GM18870 (cell line): ENCODE data around the gene CDC42EP1.
"Not testable (repeated sequence)": the region's sequence is repeated elsewhere in the genome, so short reads cannot be mapped to it uniquely, and the experiment has no call there.

ENCODE experiments used
- ATAC-seq: cut with Tn5 transposase; IDR thresholded peaks from one replicate; pipeline ENCODE4 v1.9.1; 2021; ENCODE audit warnings: moderate library complexity; ENCODE audit not compliant: unreplicated experiment

CDC42EP1 gene

DNA sequence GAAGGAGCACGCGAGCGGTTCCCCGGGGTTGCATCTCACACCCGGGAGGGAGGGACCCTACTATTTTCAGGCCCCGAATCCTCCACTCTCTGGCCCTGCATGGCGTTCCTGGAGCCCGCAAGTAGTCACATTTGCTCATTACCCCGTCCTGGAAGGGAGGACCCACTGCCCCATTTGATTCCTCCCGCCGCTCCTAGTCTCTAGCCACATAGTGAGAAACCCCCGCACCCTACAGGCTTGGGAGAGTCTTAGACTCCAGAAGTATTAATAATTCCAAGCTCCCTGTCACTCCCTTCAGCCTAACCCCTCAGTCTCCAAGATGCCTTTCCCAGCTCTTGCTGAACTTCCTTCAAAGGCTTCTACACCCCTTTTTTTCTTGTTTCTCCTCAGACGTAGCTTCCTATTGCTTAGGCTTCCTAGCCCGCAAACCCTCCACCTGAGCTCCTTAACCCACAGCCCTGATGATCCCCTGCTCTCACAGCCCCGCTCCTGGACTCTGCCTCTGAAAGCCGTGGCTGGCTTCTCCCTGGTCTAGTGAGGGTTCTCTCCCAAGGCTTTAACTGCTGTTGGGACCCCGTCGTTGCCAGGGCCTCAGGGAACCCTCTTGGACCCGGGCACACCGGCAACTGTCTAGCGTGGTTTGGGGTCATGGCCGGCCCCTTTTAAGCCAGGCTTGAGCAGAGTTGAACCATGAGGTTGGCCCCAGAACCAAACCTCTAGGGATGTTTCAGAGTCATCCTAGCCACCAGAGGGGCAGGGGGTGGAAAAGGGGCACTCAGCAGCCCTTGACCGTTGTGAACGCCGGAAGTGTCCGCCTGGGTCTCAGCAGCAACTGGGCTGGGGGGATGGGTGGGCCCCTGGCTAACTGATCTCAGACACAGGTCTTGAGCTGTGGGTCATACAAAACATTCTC is 49.2 kb downstream of the CDC42EP1 start:
- ATAC-seq = no peak

DNA sequence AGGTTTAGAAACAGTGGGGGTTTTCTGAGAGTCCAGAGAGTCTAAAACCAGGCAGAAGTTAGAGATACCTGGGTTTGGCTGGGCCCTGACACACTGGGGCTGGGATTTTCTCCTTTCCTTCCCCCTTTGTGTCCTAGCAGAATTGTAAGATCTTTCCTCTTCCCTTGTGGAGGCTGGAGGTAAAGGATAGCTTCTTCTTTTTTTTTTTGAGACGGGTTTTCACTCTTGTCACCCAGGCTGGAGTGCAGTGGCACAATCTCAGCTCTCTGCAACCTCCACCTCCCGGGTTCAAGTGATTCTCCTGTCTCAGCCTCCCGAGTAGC is 49.8 kb downstream of the CDC42EP1 start:
- not testable (repeated sequence) for ATAC-seq

DNA sequence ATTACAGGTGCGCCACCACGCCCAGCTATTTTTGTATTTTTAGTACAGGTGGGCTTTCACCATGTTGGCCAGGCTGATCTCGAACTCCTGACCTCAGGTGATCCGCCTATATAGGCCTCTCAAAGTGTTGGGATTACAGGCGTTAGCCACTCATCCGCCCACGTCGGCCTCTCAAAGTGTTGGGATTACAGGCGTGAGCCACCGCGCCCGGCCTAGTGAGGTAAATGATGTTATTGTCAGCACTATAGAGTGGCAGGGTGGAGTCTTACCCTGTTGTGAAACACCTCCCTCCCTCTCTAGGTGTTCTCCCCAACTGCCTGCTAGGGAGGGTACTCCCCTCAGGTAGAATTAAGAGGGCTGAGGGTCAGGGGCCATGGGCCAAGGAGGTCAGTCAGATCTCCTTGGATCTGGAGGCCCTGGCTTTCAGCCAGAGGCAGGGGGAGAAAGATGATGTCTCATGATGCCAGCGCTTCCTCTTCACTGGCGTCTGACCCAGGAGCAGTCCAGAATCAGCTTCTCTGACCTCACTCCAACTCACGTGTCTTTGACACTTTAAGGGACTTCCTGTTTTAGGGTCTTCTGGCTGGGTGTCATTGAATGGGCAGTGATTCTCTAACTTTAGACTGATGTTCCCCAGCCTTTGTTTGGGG is 50.3 kb downstream of the CDC42EP1 start:
- ATAC-seq = no peak

DNA sequence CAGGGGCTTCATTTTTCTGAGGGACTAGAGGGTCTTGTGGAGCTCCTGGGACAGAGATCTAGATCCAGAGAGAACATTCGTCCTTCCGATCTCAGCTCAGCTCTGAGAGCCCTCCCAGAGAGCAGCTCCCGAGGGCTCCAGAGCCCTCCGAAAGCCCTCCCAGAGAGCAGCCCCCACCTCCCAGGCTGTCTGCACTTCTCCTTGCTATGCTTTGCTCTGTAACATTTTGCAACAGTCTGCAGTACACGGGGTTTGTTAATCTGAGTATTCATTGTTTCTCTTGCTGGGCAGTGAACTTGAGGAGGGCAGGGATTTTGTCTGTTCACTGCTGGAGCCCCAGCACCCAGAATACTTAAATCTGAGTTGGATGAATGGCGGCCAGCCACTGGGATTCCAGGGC is 50.9 kb downstream of the CDC42EP1 start:
- ATAC-seq = no peak

DNA sequence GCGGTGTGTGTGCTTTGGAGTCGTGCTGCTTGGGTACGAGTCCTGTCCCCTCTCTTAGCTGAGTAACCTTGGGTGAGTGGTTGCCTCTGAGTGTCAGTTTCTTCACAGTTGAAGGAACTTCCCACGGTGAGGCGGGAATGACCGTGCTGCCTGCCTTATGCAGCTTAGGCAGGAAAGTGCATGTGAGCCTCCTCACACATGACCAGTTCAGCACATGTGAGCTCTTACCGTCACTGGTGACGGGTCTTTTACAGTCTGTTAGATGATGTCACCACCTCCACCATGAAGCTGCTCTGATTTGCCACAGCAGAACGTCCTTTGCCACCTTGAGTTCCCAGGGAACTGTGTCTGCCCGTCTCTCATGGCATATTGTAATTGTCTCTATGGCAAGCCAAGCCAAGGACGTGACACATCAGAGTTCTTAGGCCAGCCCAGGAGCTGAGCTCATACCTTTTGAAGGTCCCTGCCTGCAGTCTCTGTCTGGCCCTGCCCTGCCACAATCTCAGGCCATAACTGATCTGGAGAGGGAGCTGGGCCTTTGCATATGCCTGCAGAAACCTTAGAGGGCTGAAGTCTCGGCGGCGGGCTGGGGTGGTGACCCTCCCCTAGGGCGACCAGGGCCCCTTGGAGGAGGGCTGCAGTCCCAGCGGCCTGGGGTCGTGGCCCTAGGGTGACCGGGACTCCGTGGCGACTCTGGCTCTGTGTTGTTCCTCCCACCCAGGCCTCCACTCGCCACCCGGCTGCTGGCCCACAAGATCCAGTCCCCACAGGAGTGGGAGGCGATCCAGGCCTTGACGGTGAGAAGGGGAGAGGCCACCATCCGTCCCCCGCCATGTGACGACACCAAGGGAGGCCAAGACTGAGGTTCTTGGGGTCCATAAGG is 56.2 kb downstream of the CDC42EP1 start:
- ATAC-seq = no peak

DNA sequence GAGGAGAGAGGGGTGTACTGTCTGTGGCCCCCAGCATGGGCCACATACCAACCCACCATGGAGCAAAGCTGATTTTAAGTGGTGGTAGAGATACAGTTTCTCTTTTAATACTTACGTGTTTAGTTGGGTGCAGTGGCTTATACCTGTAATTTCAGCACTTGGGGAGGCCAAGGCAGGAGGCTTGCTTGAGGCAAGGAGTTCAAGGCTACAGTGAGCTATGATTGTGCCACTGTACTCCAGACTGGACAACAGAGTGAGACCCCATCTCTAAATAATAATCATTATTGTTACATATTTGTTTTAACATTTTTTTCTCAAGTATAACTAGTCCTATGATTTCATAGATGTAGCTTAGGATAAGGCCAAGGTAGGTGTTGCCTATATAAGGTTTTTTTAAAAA is 57.2 kb downstream of the CDC42EP1 start:
- no peak for ATAC-seq

DNA sequence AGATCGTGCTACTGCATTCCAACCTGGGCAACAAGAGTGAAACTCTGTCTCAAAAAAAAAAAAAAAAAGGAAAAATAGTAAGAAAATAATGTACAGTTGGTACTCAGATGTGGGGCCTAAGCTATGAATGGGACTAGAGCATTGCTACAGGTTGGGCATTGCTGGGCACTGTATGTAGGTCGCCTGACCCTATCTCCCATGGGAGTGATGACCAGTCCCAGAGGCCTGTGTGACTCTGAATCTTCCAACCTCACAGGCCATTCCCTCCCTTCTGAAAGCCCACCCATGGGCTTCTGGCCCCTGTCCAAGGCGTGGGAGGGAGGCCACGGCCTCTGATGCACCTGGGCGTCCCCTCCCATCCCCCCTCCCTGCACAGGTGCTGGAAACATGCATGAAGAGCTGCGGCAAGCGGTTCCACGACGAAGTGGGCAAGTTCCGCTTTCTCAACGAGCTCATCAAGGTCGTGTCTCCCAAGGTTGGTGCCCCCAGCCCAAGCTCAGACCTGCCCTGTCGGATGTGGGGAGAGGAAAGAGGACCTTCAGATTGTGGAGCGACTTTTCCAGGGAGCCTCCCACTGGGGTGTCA is 57.9 kb downstream of the CDC42EP1 start:
- ATAC-seq = no peak

DNA sequence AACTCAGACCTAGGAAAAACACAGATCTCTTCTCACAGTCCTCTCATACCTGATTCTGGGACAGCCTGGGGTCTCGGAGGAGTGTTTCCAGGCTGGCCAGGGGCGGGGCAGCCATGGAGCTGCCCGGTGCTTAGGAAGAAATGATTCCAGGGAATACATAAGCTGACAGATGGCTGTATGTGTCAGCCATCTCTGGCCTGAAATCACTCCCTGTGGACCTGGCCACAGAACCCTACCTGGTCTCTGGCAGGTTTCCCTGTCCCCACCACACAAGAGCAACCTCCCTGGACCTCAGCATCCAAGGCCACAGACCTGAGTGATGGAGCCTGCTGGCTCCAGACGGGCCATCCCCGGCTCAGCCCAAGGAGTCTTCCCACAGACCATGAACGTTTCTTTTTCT is 58.4 kb downstream of the CDC42EP1 start:
- ATAC-seq = no peak
